GM19467 (cell line): ENCODE results near the gene INSM1.

Experiments
- ATAC-seq: cut with Tn5 transposase; IDR thresholded peaks from one replicate; pipeline ENCODE4 v1.9.1; 2021; ENCODE audit warnings: mild to moderate bottlenecking, moderate library complexity; ENCODE audit not compliant: unreplicated experiment

INSM1 gene

GRCh38 chr20:20417876-20418676 lies 50.2 kb downstream of the INSM1 start:
- no peak for ATAC-seq
